ENCODE results near the gene NDFIP1.

Gene NDFIP1

GRCh38 chr5:142107036-142107735 is 1.4 kb upstream of the NDFIP1 start:
- in situ Hi-C loops (cut with MboI; ENCODE audit: low pct_unique_long_range_greater_than_20kb, low sequenced_read_pairs, unreplicated experiment): no loop called here
- DNase-seq (ENCODE audit: low spot score): no peak
- no peak for TF ChIP-seq CTCF (IDR thresholded peaks at IDR 0.05; ENCODE audit: extremely low read depth, insufficient read depth, missing control alignments)

- TF ChIP-seq CTCF (IDR thresholded peaks at IDR 0.05; ENCODE audit: extremely low read depth, insufficient read depth, missing control alignments): no peak
- DNase-seq (ENCODE audit: low spot score): no peak
- in situ Hi-C loops (cut with MboI; ENCODE audit: low pct_unique_long_range_greater_than_20kb, low sequenced_read_pairs, unreplicated experiment): no loop called here
Observed at GRCh38 chr5:142107736-142108431, 695 bp upstream of the NDFIP1 start.

- TF ChIP-seq CTCF (IDR thresholded peaks at IDR 0.05; ENCODE audit: extremely low read depth, insufficient read depth, missing control alignments): no peak
- in situ Hi-C loops (cut with MboI; ENCODE audit: low pct_unique_long_range_greater_than_20kb, low sequenced_read_pairs, unreplicated experiment): no loop called here
- peak; percentile 39 for DNase-seq (ENCODE audit: low spot score)
Observed at GRCh38 chr5:142109331-142110045, 909 bp downstream of the NDFIP1 start.

GRCh38 chr5:142110046-142110531 is 1.5 kb downstream of the NDFIP1 start:
- in situ Hi-C loops (cut with MboI; ENCODE audit: low pct_unique_long_range_greater_than_20kb, low sequenced_read_pairs, unreplicated experiment): no loop called here
- TF ChIP-seq CTCF (IDR thresholded peaks at IDR 0.05; ENCODE audit: extremely low read depth, insufficient read depth, missing control alignments): no peak
- peak; percentile 59 for DNase-seq (ENCODE audit: low spot score)

- in situ Hi-C loops (cut with MboI; ENCODE audit: low pct_unique_long_range_greater_than_20kb, low sequenced_read_pairs, unreplicated experiment): no loop called here
- no peak for TF ChIP-seq CTCF (IDR thresholded peaks at IDR 0.05; ENCODE audit: extremely low read depth, insufficient read depth, missing control alignments)
- no peak for DNase-seq (ENCODE audit: low spot score)
Observed at GRCh38 chr5:142110988-142111687, 2.6 kb downstream of the NDFIP1 start.

- in situ Hi-C loops (cut with MboI; ENCODE audit: low pct_unique_long_range_greater_than_20kb, low sequenced_read_pairs, unreplicated experiment): no loop called here
- DNase-seq (ENCODE audit: low spot score): no peak
- TF ChIP-seq CTCF (IDR thresholded peaks at IDR 0.05; ENCODE audit: extremely low read depth, insufficient read depth, missing control alignments): no peak
Observed at GRCh38 chr5:142114687-142115086, 6.1 kb downstream of the NDFIP1 start.

Measured in GM13977 (cell line).